OCI-LY1 (cell line): Measurements from ENCODE around the gene TBXAS1.

Experiments
- H2AFZ ChIP-seq: fragments of 200-600 bp; sonication (generic), shearing (Covaris generic); 2 replicates; pipeline ENCODE4 v1.6.0; 2014; ENCODE audit warnings: antibody characterized with exemption, mild to moderate bottlenecking, low read length
- H3F3A ChIP-seq: fragments of 200-600 bp; sonication (generic), shearing (Covaris generic); 2 replicates; pipeline ENCODE4 v1.6.0; 2014; ENCODE audit warnings: mild to moderate bottlenecking, antibody characterized with exemption, low read length, moderate library complexity; ENCODE audit not compliant: insufficient read depth
- H3K27ac ChIP-seq: fragments of 200-600 bp; sonication (generic); 2 replicates; pipeline ENCODE4 v1.5.1; 2014; ENCODE audit warnings: low read length, mixed run types, mild to moderate bottlenecking, low read depth; ENCODE audit not compliant: poor library complexity, severe bottlenecking
- H3K27me3 ChIP-seq: fragments of 200-600 bp; sonication (generic); 2 replicates; pipeline ENCODE4 v1.6.0; 2014; ENCODE audit warnings: antibody characterized with exemption, mild to moderate bottlenecking, low read length, moderate library complexity; ENCODE audit not compliant: insufficient read depth
- H3K36me3 ChIP-seq: fragments of 200-600 bp; sonication (generic); 2 replicates; pipeline ENCODE4 v1.6.1; 2014; ENCODE audit warnings: mild to moderate bottlenecking, antibody characterized with exemption, low read length, moderate library complexity, mixed read lengths; ENCODE audit not compliant: insufficient read depth
- H3K4me1 ChIP-seq: fragments of 200-600 bp; sonication (generic); 2 replicates; pipeline ENCODE4 v1.5.1; 2014; ENCODE audit warnings: mild to moderate bottlenecking, low read length, moderate library complexity; ENCODE audit not compliant: insufficient read depth, severe bottlenecking
- H3K4me2 ChIP-seq: fragments of 200-600 bp; sonication (generic), shearing (Covaris generic); 2 replicates; pipeline ENCODE4 v1.6.1; 2014; ENCODE audit warnings: low read length
- H3K4me3 ChIP-seq: fragments of 200-600 bp; sonication (generic); 2 replicates; pipeline ENCODE4 v1.5.1; 2014; ENCODE audit warnings: low read length, low read depth, mild to moderate bottlenecking, mixed read lengths; ENCODE audit not compliant: poor library complexity, severe bottlenecking
- H3K79me2 ChIP-seq: fragments of 200-600 bp; shearing (Covaris generic); 2 replicates; pipeline ENCODE4 v1.6.1; 2016; ENCODE audit warnings: mixed run types, low read length, mixed read lengths; ENCODE audit not compliant: insufficient read depth
- H3K9ac ChIP-seq: fragments of 200-600 bp; sonication (generic), shearing (Covaris generic); 2 replicates; pipeline ENCODE4 v1.6.1; 2014; ENCODE audit warnings: mild to moderate bottlenecking, low read length, mixed read lengths
- H3K9me2 ChIP-seq: fragments of 200-600 bp; sonication (generic), shearing (Covaris generic); 2 replicates; pipeline ENCODE4 v1.6.1; 2014; ENCODE audit warnings: low read depth, mild to moderate bottlenecking, low read length, mixed read lengths
- H3K9me3 ChIP-seq: fragments of 200-600 bp; shearing (Covaris generic); 2 replicates; pipeline ENCODE4 v1.6.1; 2014; ENCODE audit warnings: low read length, mixed read lengths
- H4K20me1 ChIP-seq: fragments of 200-600 bp; sonication (generic), shearing (Covaris generic); 2 replicates; pipeline ENCODE4 v1.6.0; 2016; ENCODE audit warnings: mild to moderate bottlenecking, low read length; ENCODE audit not compliant: insufficient read depth
- EZH2 ChIP-seq: fragments of 200-600 bp; sonication (generic), shearing (Covaris generic); IDR thresholded peaks from 2 replicates; pipeline ENCODE4 v1.8.0; 2017; ENCODE audit warnings: borderline replicate concordance, mixed run types, mild to moderate bottlenecking, antibody characterized with exemption, low read length, moderate library complexity, mixed read lengths
- TF ChIP-seq, protein P1 (sequence below): fragments of 200-600 bp; sonication (generic), shearing (Covaris generic); IDR thresholded peaks from 2 replicates; pipeline ENCODE4 v1.5.1; 2017; ENCODE audit warnings: mild to moderate bottlenecking, antibody characterized with exemption, low read length, moderate library complexity, mixed read lengths

TBXAS1 gene

DNA sequence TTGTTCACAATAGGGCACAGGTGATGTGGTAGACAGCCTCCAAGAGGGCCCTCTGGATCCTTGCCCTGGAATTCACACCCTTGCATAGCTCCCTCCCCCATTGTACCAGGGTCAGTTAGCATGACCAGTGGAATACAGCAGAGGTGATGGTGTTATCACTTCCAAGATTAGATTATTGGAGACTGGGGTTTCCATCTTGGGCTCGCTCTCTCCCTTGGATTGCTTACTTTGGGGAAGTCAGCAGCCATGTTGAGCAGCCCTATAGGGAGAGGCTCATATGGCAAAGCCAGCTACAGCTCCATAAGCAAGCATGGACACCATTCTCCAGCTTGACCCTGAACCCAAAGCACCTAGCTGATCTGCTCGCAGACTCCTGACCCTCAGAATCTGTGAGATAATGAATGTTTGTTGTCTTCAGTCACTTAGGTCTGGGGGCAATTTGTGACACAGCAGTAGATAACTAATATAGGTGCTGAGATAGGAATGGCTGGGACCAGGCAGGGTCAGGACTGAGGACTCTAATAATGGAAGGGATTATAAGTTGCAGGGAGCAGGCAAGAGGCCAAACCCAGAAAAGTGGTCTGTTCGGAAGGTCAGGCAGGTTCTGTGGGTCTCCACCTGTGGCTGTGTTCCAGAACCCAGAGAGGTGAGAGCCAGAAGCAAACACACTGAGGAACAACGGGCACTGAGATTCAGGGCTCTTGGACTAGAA is 22.9 kb downstream of the TBXAS1 start:
- no peaks in the 10 kb centered on the region for H3K9me3 ChIP-seq
- H2AFZ ChIP-seq, result no peak overlapping the region
- no peaks in the 10 kb centered on the region for H3K27me3 ChIP-seq
- TF ChIP-seq, protein P1, sequence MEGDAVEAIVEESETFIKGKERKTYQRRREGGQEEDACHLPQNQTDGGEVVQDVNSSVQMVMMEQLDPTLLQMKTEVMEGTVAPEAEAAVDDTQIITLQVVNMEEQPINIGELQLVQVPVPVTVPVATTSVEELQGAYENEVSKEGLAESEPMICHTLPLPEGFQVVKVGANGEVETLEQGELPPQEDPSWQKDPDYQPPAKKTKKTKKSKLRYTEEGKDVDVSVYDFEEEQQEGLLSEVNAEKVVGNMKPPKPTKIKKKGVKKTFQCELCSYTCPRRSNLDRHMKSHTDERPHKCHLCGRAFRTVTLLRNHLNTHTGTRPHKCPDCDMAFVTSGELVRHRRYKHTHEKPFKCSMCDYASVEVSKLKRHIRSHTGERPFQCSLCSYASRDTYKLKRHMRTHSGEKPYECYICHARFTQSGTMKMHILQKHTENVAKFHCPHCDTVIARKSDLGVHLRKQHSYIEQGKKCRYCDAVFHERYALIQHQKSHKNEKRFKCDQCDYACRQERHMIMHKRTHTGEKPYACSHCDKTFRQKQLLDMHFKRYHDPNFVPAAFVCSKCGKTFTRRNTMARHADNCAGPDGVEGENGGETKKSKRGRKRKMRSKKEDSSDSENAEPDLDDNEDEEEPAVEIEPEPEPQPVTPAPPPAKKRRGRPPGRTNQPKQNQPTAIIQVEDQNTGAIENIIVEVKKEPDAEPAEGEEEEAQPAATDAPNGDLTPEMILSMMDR, result no peak
- no peak for TF ChIP-seq EZH2
- H3K4me1 ChIP-seq, result no peaks in the 10 kb centered on the region
- H4K20me1 ChIP-seq, result no peaks in the 10 kb centered on the region
- H3F3A ChIP-seq, result no peaks in the 10 kb centered on the region
- H3K27ac ChIP-seq, result no peak overlapping the region
- no peak overlapping the region for H3K4me3 ChIP-seq
- no peak overlapping the region for H3K4me2 ChIP-seq
- H3K79me2 ChIP-seq, result no peaks in the 10 kb centered on the region
- H3K9me2 ChIP-seq, result no peaks in the 10 kb centered on the region
- H3K9ac ChIP-seq, result no peak overlapping the region
- no peaks in the 10 kb centered on the region for H3K36me3 ChIP-seq

DNA sequence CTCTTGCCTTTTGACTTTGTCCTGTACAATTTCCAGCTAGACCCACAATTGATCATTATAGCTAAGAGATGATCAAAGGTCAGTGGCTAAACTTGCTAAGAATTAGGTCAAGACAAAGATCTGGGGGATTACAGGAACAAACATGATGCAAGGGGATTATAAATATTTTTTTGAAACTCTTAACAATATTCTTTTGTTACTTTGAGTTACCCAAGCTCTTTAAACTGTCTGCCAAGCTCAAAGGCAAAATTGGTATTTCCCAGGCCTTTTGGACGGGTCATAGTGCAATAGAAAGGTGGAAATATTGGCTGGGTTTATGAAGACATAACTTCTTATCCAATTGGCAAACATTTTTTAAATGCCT is 23.4 kb downstream of the TBXAS1 start:
- no peaks in the 10 kb centered on the region for H3K4me1 ChIP-seq
- no peak overlapping the region for H3K4me2 ChIP-seq
- no peak overlapping the region for H3K4me3 ChIP-seq
- no peak overlapping the region for H2AFZ ChIP-seq
- H3K9me3 ChIP-seq, result no peaks in the 10 kb centered on the region
- no peak overlapping the region for H3K27ac ChIP-seq
- no peaks in the 10 kb centered on the region for H4K20me1 ChIP-seq
- no peaks in the 10 kb centered on the region for H3K79me2 ChIP-seq
- H3K9me2 ChIP-seq, result no peaks in the 10 kb centered on the region
- H3K36me3 ChIP-seq, result no peaks in the 10 kb centered on the region
- no peaks in the 10 kb centered on the region for H3K27me3 ChIP-seq
- H3F3A ChIP-seq, result no peaks in the 10 kb centered on the region
- no peak overlapping the region for H3K9ac ChIP-seq
- TF ChIP-seq EZH2, result no peak

DNA sequence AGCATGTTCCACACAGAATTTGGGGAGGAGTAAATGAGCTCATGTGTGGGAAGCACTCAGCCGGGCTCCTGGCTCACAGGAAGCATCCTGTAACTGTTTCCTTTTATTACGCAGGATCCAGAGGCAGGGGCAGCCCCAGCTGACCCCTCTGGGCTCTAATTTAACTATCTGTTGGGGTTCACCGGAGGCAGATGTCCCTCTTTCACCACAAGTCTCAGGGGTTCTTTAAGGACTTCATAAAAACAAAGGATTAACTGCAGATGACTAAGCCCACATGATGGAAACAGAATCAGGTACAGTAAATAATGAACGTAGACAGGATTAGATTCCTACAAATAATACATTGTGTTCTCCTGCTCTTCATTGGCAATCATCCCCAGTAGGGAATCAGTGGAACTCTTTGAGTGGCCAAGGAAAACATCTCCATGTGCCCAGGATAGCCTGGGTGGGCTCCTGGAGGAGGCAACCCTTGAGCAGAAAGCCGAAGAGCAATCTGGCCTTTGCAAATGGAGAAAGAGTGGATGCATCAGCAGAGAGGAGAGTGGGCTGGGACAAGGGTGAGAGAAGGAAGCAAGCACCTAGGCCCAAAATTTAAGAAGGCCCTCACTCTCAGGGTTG is 24.6 kb downstream of the TBXAS1 start:
- Histone ChIP-seq H4K20me1 (no peaks in the 10 kb centered on the region), H3K27me3 (no peaks in the 10 kb centered on the region), H3K9me3 (no peaks in the 10 kb centered on the region), H3F3A (no peaks in the 10 kb centered on the region), H3K4me1 (no peaks in the 10 kb centered on the region), H3K27ac (no peak overlapping the region), H3K79me2 (no peaks in the 10 kb centered on the region), H3K36me3 (no peaks in the 10 kb centered on the region), H3K4me2 (no peak overlapping the region), H2AFZ (no peak overlapping the region), H3K9ac (no peak overlapping the region), H3K4me3 (no peak overlapping the region), H3K9me2 (no peaks in the 10 kb centered on the region)
- no peak for TF ChIP-seq EZH2
- TF ChIP-seq, protein P1, result no peak

DNA sequence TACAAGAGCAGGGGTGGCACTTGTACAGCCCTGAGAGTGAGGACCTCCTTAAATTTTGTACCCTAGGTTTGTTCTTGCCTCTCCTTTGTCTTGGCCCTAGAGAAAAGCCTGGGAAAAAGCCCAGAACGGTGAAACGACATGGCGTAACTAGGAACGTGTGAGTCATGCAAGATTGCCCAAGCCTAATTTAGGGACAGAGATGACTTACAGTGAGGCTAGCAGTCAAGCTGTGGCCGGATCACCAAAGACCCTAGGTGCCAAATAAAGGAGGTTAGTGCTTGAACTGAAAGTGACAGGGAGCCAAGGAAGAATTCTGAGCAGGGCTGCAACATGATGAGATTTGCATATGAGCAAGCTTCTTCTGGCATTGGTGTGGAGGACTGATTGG is 25.1 kb downstream of the TBXAS1 start:
- Histone ChIP-seq H3K9me2 (no peaks in the 10 kb centered on the region), H3K4me2 (no peak overlapping the region), H3K36me3 (no peaks in the 10 kb centered on the region), H2AFZ (no peak overlapping the region), H3K27ac (no peak overlapping the region), H3K9ac (no peak overlapping the region), H4K20me1 (no peaks in the 10 kb centered on the region), H3K27me3 (no peaks in the 10 kb centered on the region), H3F3A (no peaks in the 10 kb centered on the region), H3K4me1 (no peaks in the 10 kb centered on the region), H3K9me3 (no peaks in the 10 kb centered on the region), H3K79me2 (no peaks in the 10 kb centered on the region), H3K4me3 (no peak overlapping the region)
- TF ChIP-seq, protein P1, result no peak
- TF ChIP-seq EZH2, result no peak
